GM12892 (cell line): ENCODE measurements around the gene STOX2.

ENCODE experiments used
- POLR2A ChIP-seq: IDR thresholded peaks from 2 replicates; pipeline ENCODE4 v1.6.1; 2011; ENCODE audit warnings: low read depth, low read length, control low read depth
- POLR2AphosphoS5 ChIP-seq: IDR thresholded peaks from 2 replicates; pipeline ENCODE4 v1.6.1; 2011; ENCODE audit warnings: low read depth, low read length, control low read depth
- TAF1 ChIP-seq: IDR thresholded peaks from 2 replicates; pipeline ENCODE4 v1.6.1; 2011; ENCODE audit warnings: low read depth, mild to moderate bottlenecking, control low read depth, low read length, borderline replicate concordance

DNA sequence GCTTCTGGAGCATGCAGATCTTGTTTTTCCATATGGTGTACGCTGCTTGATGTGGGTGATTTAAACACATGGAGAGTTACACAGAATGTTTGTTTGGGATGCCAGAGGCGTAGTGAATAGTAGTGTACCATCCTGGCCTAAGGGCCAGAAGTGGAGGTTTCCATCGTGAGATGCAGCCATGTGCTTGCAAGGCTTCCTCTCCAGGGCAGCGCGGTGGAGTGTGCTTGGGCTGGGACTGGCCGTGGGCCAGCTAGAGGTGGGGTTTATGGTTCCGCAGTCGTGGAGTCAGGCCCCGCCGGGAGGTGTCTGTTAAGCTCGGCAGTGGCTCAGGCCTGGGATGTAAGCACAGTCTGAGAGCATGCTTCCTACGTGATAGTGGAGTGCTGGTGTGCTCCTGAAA lies 14.0 kb downstream of the STOX2 start:
- no peak for TF ChIP-seq POLR2A
- TF ChIP-seq POLR2AphosphoS5 = no peak
- TF ChIP-seq TAF1 = no peak
